ENCODE measurements around the gene B9D1.

B9D1 gene

GRCh38 chr17:19336938-19337711 lies 25.4 kb downstream of the B9D1 start:
- peak; percentile 90 for DNase-seq

- DNase-seq = peak; percentile 55
Observed at GRCh38 chr17:19335951-19336631, 26.4 kb downstream of the B9D1 start.

GRCh38 chr17:19334331-19334730 lies 28.2 kb downstream of the B9D1 start:
- DNase-seq = no peak

- peak; percentile 48 for DNase-seq
Observed at GRCh38 chr17:19333736-19334290, 28.7 kb downstream of the B9D1 start.

- no peak for DNase-seq
Observed at GRCh38 chr17:19333132-19333440, 29.4 kb downstream of the B9D1 start.

GRCh38 chr17:19332371-19333131 lies 30.0 kb downstream of the B9D1 start:
- DNase-seq = peak; percentile 55

- no peak for DNase-seq
Observed at GRCh38 chr17:19331543-19332245, 30.8 kb downstream of the B9D1 start.

- peak; percentile 57 for DNase-seq
Observed at GRCh38 chr17:19331134-19331533, 31.4 kb downstream of the B9D1 start.

- DNase-seq = no peak
Observed at GRCh38 chr17:19330271-19330670, 32.3 kb downstream of the B9D1 start.

GRCh38 chr17:19329839-19330238 lies 32.7 kb downstream of the B9D1 start:
- DNase-seq = no peak

- peak; percentile 49 for DNase-seq
Observed at GRCh38 chr17:19329136-19329535, 33.4 kb downstream of the B9D1 start.

GRCh38 chr17:19328441-19329061 lies 34.0 kb downstream of the B9D1 start:
- peak; percentile 50 for DNase-seq

GRCh38 chr17:19327031-19327783 lies 35.3 kb downstream of the B9D1 start:
- DNase-seq = peak; percentile 67

GRCh38 chr17:19325542-19325941 lies 37.0 kb downstream of the B9D1 start:
- DNase-seq = no peak

- DNase-seq = no peak
Observed at GRCh38 chr17:19322861-19323260, 39.7 kb downstream of the B9D1 start.

GRCh38 chr17:19322129-19322505 lies 40.4 kb downstream of the B9D1 start:
- no peak for DNase-seq

GRCh38 chr17:19321481-19322128 lies 40.9 kb downstream of the B9D1 start:
- no peak for DNase-seq

GRCh38 chr17:19320876-19321275 lies 41.6 kb downstream of the B9D1 start:
- no peak for DNase-seq

GRCh38 chr17:19319771-19320505 lies 42.6 kb downstream of the B9D1 start:
- DNase-seq = no peak

- no peak for DNase-seq
Observed at GRCh38 chr17:19318611-19319010, 43.9 kb downstream of the B9D1 start.

All from islet precursor cell (in vitro differentiated cells).